HFFc6 (cell line): ENCODE measurements around the gene FAM174A. TPM values are rescaled to one million over a fixed set of nuclear protein-coding genes. Genes with fewer than 3 reads are reported as not detected.
"Not testable (repeated sequence)": the region's sequence is repeated elsewhere in the genome, so short reads cannot be mapped to it uniquely, and the experiment has no call there.

Source experiments
- DNase-seq: peaks from one replicate; pipeline ENCODE4 v3.0.0-alpha.2; 2018
- H3K27ac Mint-ChIP-seq: 2 replicates; pipeline ENCODE4 v1.8.0; 2020; ENCODE audit warnings: mild to moderate bottlenecking, mixed read lengths
- H3K27me3 Mint-ChIP-seq: 2 replicates; pipeline ENCODE4 v1.8.0; 2021; ENCODE audit warnings: mild to moderate bottlenecking, moderate library complexity, mixed read lengths; ENCODE audit not compliant: insufficient read depth
- H3K36me3 Mint-ChIP-seq: 2 replicates; pipeline ENCODE4 v1.8.0; 2021; ENCODE audit warnings: low read depth, mixed read lengths
- H3K4me1 Mint-ChIP-seq: 2 replicates; pipeline ENCODE4 v1.8.0; 2020; ENCODE audit warnings: low read depth, mixed read lengths
- H3K4me3 Mint-ChIP-seq: 2 replicates; pipeline ENCODE4 v1.8.0; 2020; ENCODE audit warnings: mild to moderate bottlenecking, moderate library complexity, mixed read lengths
- H3K9me3 Mint-ChIP-seq: 2 replicates; pipeline ENCODE4 v1.8.0; 2020; ENCODE audit warnings: mild to moderate bottlenecking, mixed read lengths
- CTCF ChIP-seq: fragments of 200-600 bp; sonication (generic); IDR thresholded peaks from 2 replicates; pipeline ENCODE4 v1.5.0; 2021; ENCODE audit warnings: antibody characterized with exemption, mild to moderate bottlenecking
- total RNA-seq, 6 experiments: library from RNA; stranded (reverse); fragmentation: NEBNext Ultra II Directional; extraction: Animal tissue kit (Norgen Biotek cat#: 25700); gene quantifications; 2 replicates in 1 of 6; 3 replicates in 5 of 6; pipeline ENCODE4 v1.2.3, GENCODE V29; 2021

FAM174A gene
- total RNA-seq, 6 experiments from 2014 or later: 12.1 to 17.4 (median 13.3) TPM

DNA sequence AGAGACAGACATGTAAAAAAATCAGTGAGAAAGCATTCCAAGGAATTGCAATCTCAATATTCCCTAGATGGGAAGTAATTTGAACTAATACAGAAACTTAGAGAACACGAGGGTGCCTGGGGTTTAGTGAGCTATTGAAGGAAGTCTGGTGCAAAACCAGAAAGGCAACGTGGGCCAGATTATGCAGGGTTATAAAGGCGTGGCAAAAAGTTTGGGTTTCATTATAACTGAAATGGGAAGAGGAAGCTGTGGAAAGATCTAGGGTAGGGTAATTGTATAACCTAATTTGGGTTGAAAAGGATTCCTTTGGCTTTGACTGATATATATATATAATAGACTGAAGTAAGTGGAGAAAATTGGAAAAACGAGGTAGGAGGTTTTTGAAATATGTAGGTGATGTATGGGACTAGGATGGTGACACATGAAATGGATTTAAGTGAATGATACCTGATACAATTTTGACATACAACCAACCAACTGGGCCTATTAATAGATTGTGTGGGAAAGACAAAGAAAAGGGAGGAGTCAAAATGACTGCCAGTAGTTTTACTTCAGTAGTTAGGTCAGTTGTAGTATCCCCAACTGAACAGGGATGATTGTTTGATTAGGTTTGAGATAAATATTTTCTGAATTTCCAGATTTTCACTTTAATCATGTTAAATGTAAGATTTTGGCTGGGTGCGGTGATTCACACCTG lies 65.3 kb downstream of the FAM174A start:
- no peak overlapping the region for H3K4me3 Mint-ChIP-seq
- no peak for DNase-seq
- H3K36me3 Mint-ChIP-seq: no peaks in the 10 kb centered on the region
- peaks cover 12% of the 10 kb centered on the region for H3K4me1 Mint-ChIP-seq
- H3K9me3 Mint-ChIP-seq: no peaks in the 10 kb centered on the region
- no peak for TF ChIP-seq CTCF
- H3K27me3 Mint-ChIP-seq: peaks cover 7% of the 10 kb centered on the region; the same call in 1 of the 2 replicates
- H3K27ac Mint-ChIP-seq: no peak overlapping the region

GRCh38 chr5:100603141-100603540 lies 68.0 kb downstream of the FAM174A start:
- H3K9me3 Mint-ChIP-seq: no peaks in the 10 kb centered on the region
- H3K36me3 Mint-ChIP-seq: no peaks in the 10 kb centered on the region
- peaks cover 4% of the 10 kb centered on the region; the same call in 1 of the 2 replicates for H3K27me3 Mint-ChIP-seq
- no peaks in the 10 kb centered on the region for H3K4me1 Mint-ChIP-seq
- no peak for DNase-seq
- H3K27ac Mint-ChIP-seq: no peak overlapping the region
- H3K4me3 Mint-ChIP-seq: no peak overlapping the region
- TF ChIP-seq CTCF: no peak

GRCh38 chr5:100604021-100604420 lies 68.8 kb downstream of the FAM174A start:
- not testable (repeated sequence) for H3K36me3 Mint-ChIP-seq, H3K4me3 Mint-ChIP-seq, H3K27ac Mint-ChIP-seq, DNase-seq, H3K27me3 Mint-ChIP-seq, H3K4me1 Mint-ChIP-seq, H3K9me3 Mint-ChIP-seq

GRCh38 chr5:100609594-100609993 lies 74.4 kb downstream of the FAM174A start:
- Mint-ChIP-seq H3K4me1 (no peaks in the 10 kb centered on the region), H3K27ac (no peak overlapping the region), H3K4me3 (no peak overlapping the region), H3K36me3 (no peaks in the 10 kb centered on the region), H3K27me3 (no peaks in the 10 kb centered on the region; the same call in 1 of the 2 replicates), H3K9me3 (no peaks in the 10 kb centered on the region)
- DNase-seq: no peak
- TF ChIP-seq CTCF: no peak

DNA sequence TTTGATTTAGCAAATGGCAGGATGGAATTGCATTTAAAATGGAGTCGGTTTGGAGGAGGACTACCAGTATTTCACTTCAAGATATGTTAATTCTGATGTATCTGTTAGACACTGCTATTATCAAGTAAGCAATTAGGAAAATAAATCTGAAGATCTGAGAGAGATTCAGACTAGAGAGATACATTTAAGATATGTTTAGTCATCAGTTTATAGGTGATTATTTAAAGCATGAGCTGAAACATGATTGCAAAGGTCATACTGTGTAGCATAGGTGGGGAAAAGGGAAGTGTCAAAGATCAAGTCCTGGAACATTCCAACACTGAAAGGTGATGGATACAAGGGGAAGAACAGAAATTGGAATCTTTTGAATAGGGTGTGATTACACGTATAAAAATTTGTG lies 79.1 kb downstream of the FAM174A start:
- H3K27me3 Mint-ChIP-seq: no peaks in the 10 kb centered on the region; the same call in 1 of the 2 replicates
- no peak overlapping the region for H3K4me3 Mint-ChIP-seq
- TF ChIP-seq CTCF: no peak
- no peaks in the 10 kb centered on the region for H3K9me3 Mint-ChIP-seq
- H3K4me1 Mint-ChIP-seq: no peaks in the 10 kb centered on the region
- no peak overlapping the region for H3K27ac Mint-ChIP-seq
- H3K36me3 Mint-ChIP-seq: no peaks in the 10 kb centered on the region
- no peak for DNase-seq

DNA sequence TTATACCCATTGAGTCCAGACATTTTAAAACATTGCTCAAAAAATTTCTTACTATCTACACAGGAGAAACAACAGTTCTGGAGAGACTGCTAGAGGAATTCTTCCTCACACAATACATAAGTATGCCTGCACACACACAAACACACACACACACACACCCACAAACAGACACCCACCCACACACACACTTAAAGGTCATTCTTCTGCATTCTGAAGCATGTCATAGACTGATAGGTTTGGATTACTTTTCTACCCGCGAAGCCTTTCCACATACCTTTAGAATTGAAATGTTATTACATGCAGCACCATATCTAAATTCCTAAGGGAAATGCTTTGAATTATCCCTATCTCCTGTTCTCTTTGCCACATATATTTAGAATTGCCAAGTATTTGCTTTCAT lies 80.2 kb downstream of the FAM174A start:
- no peak for DNase-seq
- no peaks in the 10 kb centered on the region for H3K36me3 Mint-ChIP-seq
- H3K27me3 Mint-ChIP-seq: no peaks in the 10 kb centered on the region; the same call in 1 of the 2 replicates
- no peak overlapping the region for H3K27ac Mint-ChIP-seq
- no peak for TF ChIP-seq CTCF
- H3K9me3 Mint-ChIP-seq: no peaks in the 10 kb centered on the region
- no peaks in the 10 kb centered on the region for H3K4me1 Mint-ChIP-seq
- no peak overlapping the region for H3K4me3 Mint-ChIP-seq
